HepG2 (cell line): ENCODE results near the gene COL9A3. TPM values are rescaled to one million over a fixed set of nuclear protein-coding genes. Genes with fewer than 3 reads are reported as not detected.

Experiments used
- ELF4 ChIP-seq: sonication (generic); formaldehyde crosslinking; IDR thresholded peaks from 2 replicates; pipeline ENCODE4 v1.5.0; 2020; ENCODE audit warnings: missing genetic modification reagents, mild to moderate bottlenecking, moderate library complexity, borderline replicate concordance
- GMEB1 ChIP-seq: sonication (generic); formaldehyde crosslinking; IDR thresholded peaks from 2 replicates; pipeline ENCODE4 v1.5.1; 2020; ENCODE audit warnings: missing genetic modification reagents, mild to moderate bottlenecking, borderline replicate concordance
- HDAC1 ChIP-seq: sonication (generic); formaldehyde crosslinking; IDR thresholded peaks from 2 replicates; pipeline ENCODE4 v1.5.1; 2020; ENCODE audit warnings: mild to moderate bottlenecking, missing genetic modification reagents
- HNRNPLL ChIP-seq: fragments of 200-400 bp; formaldehyde crosslinking; IDR thresholded peaks from 2 replicates; pipeline ENCODE4 v1.6.1; 2017; ENCODE audit warnings: mild to moderate bottlenecking, low read depth, low read length; ENCODE audit not compliant: poor library complexity, severe bottlenecking
- HOXD1 ChIP-seq: sonication (generic); formaldehyde crosslinking; IDR thresholded peaks from 2 replicates; pipeline ENCODE4 v1.5.0; 2020; ENCODE audit warnings: missing genetic modification reagents
- KLF6 ChIP-seq: IDR thresholded peaks from 2 replicates; pipeline ENCODE4 v1.8.0; 2016; ENCODE audit warnings: missing biosample characterization, missing genetic modification reagents
- MAFK ChIP-seq, 2 experiments: IDR thresholded peaks in 1 of 2; conservative IDR thresholded peaks in 1 of 2; 2 replicates each; pipeline ENCODE4 v1.6.1; 2011; ENCODE audit warnings: improper control_type of control experiment in 2 of 2, low read length in 2 of 2
- MAZ ChIP-seq, 2 experiments: sonication (generic) in 1 of 2; formaldehyde crosslinking in 1 of 2; IDR thresholded peaks; 2 replicates each; pipeline versions ENCODE4 v1.5.0 to v1.6.1; 2012 to 2020; ENCODE audit warnings: low read depth in 2 of 2, mild to moderate bottlenecking in 2 of 2, borderline replicate concordance in 1 of 2, improper control_type of control experiment in 1 of 2, low read length in 1 of 2, missing genetic modification reagents in 1 of 2, moderate library complexity in 1 of 2
- MXD1 ChIP-seq: sonication (generic); formaldehyde crosslinking; IDR thresholded peaks from 2 replicates; pipeline ENCODE4 v1.4.0; 2020; ENCODE audit warnings: mild to moderate bottlenecking, missing genetic modification reagents
- MYC ChIP-seq: sonication (generic); formaldehyde crosslinking; IDR thresholded peaks from 2 replicates; pipeline ENCODE4 v1.9.0; 2021; ENCODE audit warnings: missing genetic modification reagents, borderline replicate concordance
- U2AF2 ChIP-seq: fragments of 200-400 bp; formaldehyde crosslinking; IDR thresholded peaks from 2 replicates; pipeline ENCODE4 v1.6.1; 2017; ENCODE audit warnings: low read depth, mild to moderate bottlenecking, low read length
- XBP1 ChIP-seq: sonication (generic); formaldehyde crosslinking; IDR thresholded peaks from 2 replicates; pipeline ENCODE4 v1.5.0; 2020; ENCODE audit warnings: missing genetic modification reagents
- ZBTB8A ChIP-seq: sonication (generic); formaldehyde crosslinking; IDR thresholded peaks from 2 replicates; pipeline ENCODE4 v1.4.0; 2020; ENCODE audit warnings: mild to moderate bottlenecking, low read depth, missing genetic modification reagents, borderline replicate concordance
- ZFP82 ChIP-seq: sonication (generic); formaldehyde crosslinking; IDR thresholded peaks from 2 replicates; pipeline ENCODE4 v1.5.1; 2020; ENCODE audit warnings: mild to moderate bottlenecking, missing genetic modification reagents, borderline replicate concordance
- ZKSCAN1 ChIP-seq: fragments of 150-350 bp; IDR thresholded peaks from 2 replicates; pipeline ENCODE4 v1.6.1; 2014; ENCODE audit warnings: low read length
- ZNF160 ChIP-seq: sonication (generic); formaldehyde crosslinking; IDR thresholded peaks from 2 replicates; pipeline ENCODE4 v1.8.0; 2022; ENCODE audit warnings: mild to moderate bottlenecking, inconsistent platforms, missing genetic modification reagents
- ZNF710 ChIP-seq: sonication (generic); formaldehyde crosslinking; IDR thresholded peaks from 2 replicates; pipeline ENCODE4 v1.5.0; 2020; ENCODE audit warnings: mild to moderate bottlenecking, missing genetic modification reagents, borderline replicate concordance
- ZNF720 ChIP-seq: sonication (generic); formaldehyde crosslinking; IDR thresholded peaks from 2 replicates; pipeline ENCODE4 v1.4.0; 2020; ENCODE audit warnings: missing genetic modification reagents
- ZNF800 ChIP-seq: sonication (generic); formaldehyde crosslinking; IDR thresholded peaks from 2 replicates; pipeline ENCODE4 v1.4.0; 2020; ENCODE audit warnings: missing genetic modification reagents
- ZNF850 ChIP-seq: sonication (generic); formaldehyde crosslinking; conservative IDR thresholded peaks from 2 replicates; pipeline ENCODE4 v1.9.0; 2021; ENCODE audit warnings: mild to moderate bottlenecking, missing genetic modification reagents
- polyA plus RNA-seq, 8 experiments: library from polyadenylated mRNA; depleted of rRNA in 3 of 8; stranded (reverse) in 7 of 8; unstranded in 1 of 8; fragments of >200 nt; fragmentation: Illumina TruSeq in 4 of 8; extraction: Trizol in 4 of 8; gene quantifications; 2 replicates each; pipeline versions ENCODE4 v1.2.1 to v1.2.3, GENCODE V29; 2011 to 2016; ENCODE audit warnings: low read depth in 4 of 8, missing spikeins in 1 of 8, mixed read lengths in 1 of 8; ENCODE audit not compliant: insufficient read depth in 1 of 8
- total RNA-seq, 5 experiments: library from RNA; depleted of rRNA; stranded (reverse); fragments of >200 nt; fragmentation: Illumina TruSeq; extraction: Trizol; gene quantifications; 2 replicates each; pipeline ENCODE4 v1.2.3, GENCODE V29; 2016; ENCODE audit warnings: low read depth in 1 of 5
- TF ChIP-seq, protein P1 (sequence below): sonication (generic); formaldehyde crosslinking; IDR thresholded peaks from 2 replicates; pipeline ENCODE4 v1.8.0; 2022; ENCODE audit warnings: missing genetic modification reagents, low read depth, mild to moderate bottlenecking, borderline replicate concordance

Gene COL9A3
- total and polyA plus RNA-seq, 2 of the 13 experiments (the other 11 are each of a cell fraction or from before 2014, with no cell fraction given), result 155 to 204 TPM

- TF ChIP-seq ZNF710 (CRISPR knock-in tag) (no peak), HOXD1 (CRISPR knock-in tag) (no peak), ZNF160 (CRISPR knock-in tag) (no peak), XBP1 (no peak), ZFP82 (CRISPR knock-in tag) (0 out of 2 replicates have a peak, but pooled peaks have one; percentile 37), MAFK (conservative IDR thresholded peaks at IDR 0.05 in 1 of 2, IDR thresholded peaks at IDR 0.05 in 1 of 2; ENCODE audit: low read length in 2 of 2) (no peak), ELF4 (CRISPR knock-in tag) (no peak), HNRNPLL (peak; percentile 21), ZBTB8A (CRISPR knock-in tag) (no peak), KLF6 (CRISPR knock-in tag) (peak; percentile 27; the same call in 1 of the 2 replicates), HDAC1 (CRISPR knock-in tag) (peak; percentile 29), ZKSCAN1 (no peak), MYC (CRISPR knock-in tag) (peak; percentile 44; the same call in 1 of the 2 replicates), MXD1 (no peak; the same call in 1 of the 2 replicates), ZNF850 (CRISPR knock-in tag) (no peak), ZNF800 (no peak), ZNF720 (CRISPR knock-in tag) (no peak), MAZ (IDR thresholded peaks at IDR 0.05; ENCODE audit: borderline replicate concordance, low read depth, low read length) (no peak), MAZ (CRISPR knock-in tag; IDR thresholded peaks at IDR 0.05; ENCODE audit: low read depth) (peak; percentile 73), U2AF2 (no peak), GMEB1 (no peak)
- TF ChIP-seq, protein P1, sequence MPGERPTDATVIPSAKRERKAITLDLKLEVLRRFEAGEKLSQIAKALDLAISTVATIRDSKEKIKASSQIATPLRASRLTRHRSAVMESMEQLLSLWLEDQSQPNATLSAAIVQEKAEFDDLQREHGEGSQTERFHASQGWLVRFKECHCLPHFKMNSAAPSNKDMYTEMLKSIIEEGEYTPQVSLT (CRISPR knock-in tag), result no peak
Observed at GRCh38 chr20:62816884-62817873, at the start of gene COL9A3 (continued).
